WTC11 (cell line): ENCODE data around the gene PEX6. TPM values are rescaled to one million over a fixed set of nuclear protein-coding genes. Genes with fewer than 3 reads are reported as not detected.
A peak's percentile ranks its signal among the peaks of the same experiment; 100 is the strongest.

ENCODE experiments used
- ATAC-seq: fragments of 200-7000 bp; cut with Tn5 transposase; 2 replicates; pipeline ENCODE4 v1.10.0; 2021; ENCODE audit warnings: mild to moderate bottlenecking, moderate library complexity
- CTCF ChIA-PET: fragments of 300-600 bp; sonication (Branson Sonifier 250); formaldehyde crosslinking; loops from one replicate; lab custom pipeline; 2021; ENCODE audit warnings: antibody characterized with exemption; lab: Charles Lee
- POLR2A ChIA-PET: fragments of 350-600 bp; sonication (Branson Sonifier 250); formaldehyde crosslinking; loops from one replicate; lab custom pipeline; 2021; ENCODE audit warnings: antibody characterized with exemption; lab: Charles Lee
- DNase-seq: peaks from one replicate; pipeline ENCODE4 v3.0.0; 2021; ENCODE audit warnings: low spot score
- H3K27ac Mint-ChIP-seq: 2 replicates; pipeline ENCODE4 v1.8.0; 2021; ENCODE audit warnings: mixed read lengths
- H3K27me3 Mint-ChIP-seq: 2 replicates; pipeline ENCODE4 v1.8.0; 2021; ENCODE audit warnings: low read depth, mild to moderate bottlenecking, moderate library complexity, mixed read lengths
- H3K36me3 Mint-ChIP-seq: 2 replicates; pipeline ENCODE4 v1.8.0; 2021; ENCODE audit warnings: mixed read lengths
- H3K4me1 Mint-ChIP-seq: 2 replicates; pipeline ENCODE4 v1.8.0; 2022; ENCODE audit warnings: mixed read lengths
- H3K4me3 Mint-ChIP-seq: 2 replicates; pipeline ENCODE4 v1.8.0; 2021; ENCODE audit warnings: mild to moderate bottlenecking, moderate library complexity, mixed read lengths
- H3K9me3 Mint-ChIP-seq: 2 replicates; pipeline ENCODE4 v1.8.0; 2021; ENCODE audit warnings: mixed read lengths
- ATF1 ChIP-seq: sonication (generic); formaldehyde crosslinking; IDR thresholded peaks from 2 replicates; pipeline ENCODE4 v1.8.1; 2023; ENCODE audit warnings: mild to moderate bottlenecking, moderate library complexity, missing genetic modification reagents
- FOXP1 ChIP-seq: sonication (generic); formaldehyde crosslinking; IDR thresholded peaks from 2 replicates; pipeline ENCODE4 v1.8.0; 2022; ENCODE audit warnings: missing genetic modification reagents, mild to moderate bottlenecking, moderate library complexity, borderline replicate concordance
- NR2C2 ChIP-seq: sonication (generic); formaldehyde crosslinking; IDR thresholded peaks from 2 replicates; pipeline ENCODE4 v1.8.0; 2022; ENCODE audit warnings: mild to moderate bottlenecking, missing genetic modification reagents
- OVOL2 ChIP-seq: fragments of 250-450 bp; sonication (Bioruptor Pico); IDR thresholded peaks from 2 replicates; pipeline ENCODE4 v1.9.0; 2021; ENCODE audit warnings: mild to moderate bottlenecking, borderline replicate concordance
- RELA ChIP-seq: sonication (generic); formaldehyde crosslinking; IDR thresholded peaks from 2 replicates; pipeline ENCODE4 v1.8.1; 2022; ENCODE audit warnings: missing genetic modification reagents, mild to moderate bottlenecking, borderline replicate concordance
- SMAD3 ChIP-seq: sonication (generic); formaldehyde crosslinking; IDR thresholded peaks from 2 replicates; pipeline ENCODE4 v1.8.0; 2022; ENCODE audit warnings: missing genetic modification reagents, mild to moderate bottlenecking, borderline replicate concordance
- SMAD4 ChIP-seq: sonication (generic); formaldehyde crosslinking; IDR thresholded peaks from 2 replicates; pipeline ENCODE4 v1.8.0; 2022; ENCODE audit warnings: mild to moderate bottlenecking, missing genetic modification reagents
- ZBTB21 ChIP-seq: sonication (generic); formaldehyde crosslinking; IDR thresholded peaks from 2 replicates; pipeline ENCODE4 v1.8.1; 2023; ENCODE audit warnings: mild to moderate bottlenecking, missing genetic modification reagents, borderline replicate concordance
- ZNF121 ChIP-seq: sonication (generic); formaldehyde crosslinking; IDR thresholded peaks from 2 replicates; pipeline ENCODE4 v1.8.0; 2023; ENCODE audit warnings: missing genetic modification reagents
- ZNF263 ChIP-seq: sonication (generic); formaldehyde crosslinking; IDR thresholded peaks from 2 replicates; pipeline ENCODE4 v1.8.1; 2022; ENCODE audit warnings: low read depth, mild to moderate bottlenecking, moderate library complexity, missing genetic modification reagents
- ZNF317 ChIP-seq: sonication (generic); formaldehyde crosslinking; IDR thresholded peaks from 2 replicates; pipeline ENCODE4 v1.8.1; 2023; ENCODE audit warnings: low read depth, mild to moderate bottlenecking, moderate library complexity, missing genetic modification reagents, borderline replicate concordance
- total RNA-seq: library from RNA; stranded (reverse); gene quantifications from 3 replicates; pipeline ENCODE4 v1.2.3, GENCODE V29; 2021
- TF ChIP-seq, protein P1 (sequence below): fragments of 200-600 bp; IDR thresholded peaks from 2 replicates; pipeline ENCODE4 v1.8.0; 2022; ENCODE audit warnings: antibody characterized with exemption
- TF ChIP-seq, protein P2 (sequence below): sonication (generic); formaldehyde crosslinking; IDR thresholded peaks from 2 replicates; pipeline ENCODE4 v1.8.1; 2023; ENCODE audit warnings: mild to moderate bottlenecking, missing genetic modification reagents, moderate library complexity
- TF ChIP-seq, protein P3 (sequence below): sonication (generic); formaldehyde crosslinking; IDR thresholded peaks from 2 replicates; pipeline ENCODE4 v1.8.1; 2022; ENCODE audit warnings: mild to moderate bottlenecking, missing genetic modification reagents, moderate library complexity, borderline replicate concordance
- TF ChIP-seq, protein P4 (sequence below): sonication (generic); formaldehyde crosslinking; IDR thresholded peaks from 2 replicates; pipeline ENCODE4 v1.8.1; 2023; ENCODE audit warnings: mild to moderate bottlenecking, missing genetic modification reagents
- TF ChIP-seq, protein P5 (sequence below): sonication (generic); formaldehyde crosslinking; IDR thresholded peaks from 2 replicates; pipeline ENCODE4 v1.8.0; 2023; ENCODE audit warnings: missing genetic modification reagents, mild to moderate bottlenecking, borderline replicate concordance
- TF ChIP-seq, protein P6 (sequence below): fragments of 250-450 bp; sonication (Bioruptor Pico); conservative IDR thresholded peaks from 2 replicates; pipeline ENCODE4 v1.9.0; 2021; ENCODE audit warnings: mild to moderate bottlenecking
- TF ChIP-seq, protein P7 (sequence below): sonication (generic); formaldehyde crosslinking; IDR thresholded peaks from 2 replicates; pipeline ENCODE4 v1.8.0; 2022; ENCODE audit warnings: mild to moderate bottlenecking, missing genetic modification reagents

PEX6 gene
- total RNA-seq, 1 experiment from 2014 or later, result 8.2 TPM

DNA sequence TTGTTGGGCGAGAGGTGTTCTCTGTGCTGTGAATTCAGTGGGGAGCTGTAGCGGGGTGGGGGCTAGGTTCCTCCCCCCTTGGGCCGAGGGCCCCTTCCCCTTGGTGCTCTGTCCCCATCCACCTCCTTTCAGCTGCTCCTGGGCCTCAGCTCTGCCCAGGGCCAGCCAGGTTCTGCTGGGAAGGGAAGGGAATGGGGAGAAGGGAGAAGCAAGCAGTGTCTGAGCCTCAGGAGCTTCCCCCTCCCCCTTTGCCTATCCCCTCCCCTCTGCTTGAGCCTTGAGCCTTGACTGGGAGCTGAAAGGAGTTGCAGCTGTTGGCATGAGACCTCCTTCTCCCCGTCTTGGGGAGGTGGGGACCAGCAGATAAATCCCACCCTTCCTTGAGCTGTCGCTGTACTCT, 41.9 kb upstream of the PEX6 start (continued):
- TF ChIP-seq, protein P1, sequence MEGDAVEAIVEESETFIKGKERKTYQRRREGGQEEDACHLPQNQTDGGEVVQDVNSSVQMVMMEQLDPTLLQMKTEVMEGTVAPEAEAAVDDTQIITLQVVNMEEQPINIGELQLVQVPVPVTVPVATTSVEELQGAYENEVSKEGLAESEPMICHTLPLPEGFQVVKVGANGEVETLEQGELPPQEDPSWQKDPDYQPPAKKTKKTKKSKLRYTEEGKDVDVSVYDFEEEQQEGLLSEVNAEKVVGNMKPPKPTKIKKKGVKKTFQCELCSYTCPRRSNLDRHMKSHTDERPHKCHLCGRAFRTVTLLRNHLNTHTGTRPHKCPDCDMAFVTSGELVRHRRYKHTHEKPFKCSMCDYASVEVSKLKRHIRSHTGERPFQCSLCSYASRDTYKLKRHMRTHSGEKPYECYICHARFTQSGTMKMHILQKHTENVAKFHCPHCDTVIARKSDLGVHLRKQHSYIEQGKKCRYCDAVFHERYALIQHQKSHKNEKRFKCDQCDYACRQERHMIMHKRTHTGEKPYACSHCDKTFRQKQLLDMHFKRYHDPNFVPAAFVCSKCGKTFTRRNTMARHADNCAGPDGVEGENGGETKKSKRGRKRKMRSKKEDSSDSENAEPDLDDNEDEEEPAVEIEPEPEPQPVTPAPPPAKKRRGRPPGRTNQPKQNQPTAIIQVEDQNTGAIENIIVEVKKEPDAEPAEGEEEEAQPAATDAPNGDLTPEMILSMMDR, result no peak
- TF ChIP-seq RELA (no peak), SMAD3 (CRISPR knock-in tag) (no peak), NR2C2 (no peak), ZBTB21 (CRISPR knock-in tag) (no peak), FOXP1 (no peak), ZNF121 (CRISPR knock-in tag) (no peak)
- TF ChIP-seq, protein P2, sequence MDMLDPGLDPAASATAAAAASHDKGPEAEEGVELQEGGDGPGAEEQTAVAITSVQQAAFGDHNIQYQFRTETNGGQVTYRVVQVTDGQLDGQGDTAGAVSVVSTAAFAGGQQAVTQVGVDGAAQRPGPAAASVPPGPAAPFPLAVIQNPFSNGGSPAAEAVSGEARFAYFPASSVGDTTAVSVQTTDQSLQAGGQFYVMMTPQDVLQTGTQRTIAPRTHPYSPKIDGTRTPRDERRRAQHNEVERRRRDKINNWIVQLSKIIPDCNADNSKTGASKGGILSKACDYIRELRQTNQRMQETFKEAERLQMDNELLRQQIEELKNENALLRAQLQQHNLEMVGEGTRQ (CRISPR knock-in tag), result no peak
- TF ChIP-seq, protein P3, sequence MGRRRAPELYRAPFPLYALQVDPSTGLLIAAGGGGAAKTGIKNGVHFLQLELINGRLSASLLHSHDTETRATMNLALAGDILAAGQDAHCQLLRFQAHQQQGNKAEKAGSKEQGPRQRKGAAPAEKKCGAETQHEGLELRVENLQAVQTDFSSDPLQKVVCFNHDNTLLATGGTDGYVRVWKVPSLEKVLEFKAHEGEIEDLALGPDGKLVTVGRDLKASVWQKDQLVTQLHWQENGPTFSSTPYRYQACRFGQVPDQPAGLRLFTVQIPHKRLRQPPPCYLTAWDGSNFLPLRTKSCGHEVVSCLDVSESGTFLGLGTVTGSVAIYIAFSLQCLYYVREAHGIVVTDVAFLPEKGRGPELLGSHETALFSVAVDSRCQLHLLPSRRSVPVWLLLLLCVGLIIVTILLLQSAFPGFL (CRISPR knock-in tag), result no peak
- TF ChIP-seq, protein P4, sequence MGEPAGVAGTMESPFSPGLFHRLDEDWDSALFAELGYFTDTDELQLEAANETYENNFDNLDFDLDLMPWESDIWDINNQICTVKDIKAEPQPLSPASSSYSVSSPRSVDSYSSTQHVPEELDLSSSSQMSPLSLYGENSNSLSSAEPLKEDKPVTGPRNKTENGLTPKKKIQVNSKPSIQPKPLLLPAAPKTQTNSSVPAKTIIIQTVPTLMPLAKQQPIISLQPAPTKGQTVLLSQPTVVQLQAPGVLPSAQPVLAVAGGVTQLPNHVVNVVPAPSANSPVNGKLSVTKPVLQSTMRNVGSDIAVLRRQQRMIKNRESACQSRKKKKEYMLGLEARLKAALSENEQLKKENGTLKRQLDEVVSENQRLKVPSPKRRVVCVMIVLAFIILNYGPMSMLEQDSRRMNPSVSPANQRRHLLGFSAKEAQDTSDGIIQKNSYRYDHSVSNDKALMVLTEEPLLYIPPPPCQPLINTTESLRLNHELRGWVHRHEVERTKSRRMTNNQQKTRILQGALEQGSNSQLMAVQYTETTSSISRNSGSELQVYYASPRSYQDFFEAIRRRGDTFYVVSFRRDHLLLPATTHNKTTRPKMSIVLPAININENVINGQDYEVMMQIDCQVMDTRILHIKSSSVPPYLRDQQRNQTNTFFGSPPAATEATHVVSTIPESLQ, result no peak
- TF ChIP-seq, protein P5, sequence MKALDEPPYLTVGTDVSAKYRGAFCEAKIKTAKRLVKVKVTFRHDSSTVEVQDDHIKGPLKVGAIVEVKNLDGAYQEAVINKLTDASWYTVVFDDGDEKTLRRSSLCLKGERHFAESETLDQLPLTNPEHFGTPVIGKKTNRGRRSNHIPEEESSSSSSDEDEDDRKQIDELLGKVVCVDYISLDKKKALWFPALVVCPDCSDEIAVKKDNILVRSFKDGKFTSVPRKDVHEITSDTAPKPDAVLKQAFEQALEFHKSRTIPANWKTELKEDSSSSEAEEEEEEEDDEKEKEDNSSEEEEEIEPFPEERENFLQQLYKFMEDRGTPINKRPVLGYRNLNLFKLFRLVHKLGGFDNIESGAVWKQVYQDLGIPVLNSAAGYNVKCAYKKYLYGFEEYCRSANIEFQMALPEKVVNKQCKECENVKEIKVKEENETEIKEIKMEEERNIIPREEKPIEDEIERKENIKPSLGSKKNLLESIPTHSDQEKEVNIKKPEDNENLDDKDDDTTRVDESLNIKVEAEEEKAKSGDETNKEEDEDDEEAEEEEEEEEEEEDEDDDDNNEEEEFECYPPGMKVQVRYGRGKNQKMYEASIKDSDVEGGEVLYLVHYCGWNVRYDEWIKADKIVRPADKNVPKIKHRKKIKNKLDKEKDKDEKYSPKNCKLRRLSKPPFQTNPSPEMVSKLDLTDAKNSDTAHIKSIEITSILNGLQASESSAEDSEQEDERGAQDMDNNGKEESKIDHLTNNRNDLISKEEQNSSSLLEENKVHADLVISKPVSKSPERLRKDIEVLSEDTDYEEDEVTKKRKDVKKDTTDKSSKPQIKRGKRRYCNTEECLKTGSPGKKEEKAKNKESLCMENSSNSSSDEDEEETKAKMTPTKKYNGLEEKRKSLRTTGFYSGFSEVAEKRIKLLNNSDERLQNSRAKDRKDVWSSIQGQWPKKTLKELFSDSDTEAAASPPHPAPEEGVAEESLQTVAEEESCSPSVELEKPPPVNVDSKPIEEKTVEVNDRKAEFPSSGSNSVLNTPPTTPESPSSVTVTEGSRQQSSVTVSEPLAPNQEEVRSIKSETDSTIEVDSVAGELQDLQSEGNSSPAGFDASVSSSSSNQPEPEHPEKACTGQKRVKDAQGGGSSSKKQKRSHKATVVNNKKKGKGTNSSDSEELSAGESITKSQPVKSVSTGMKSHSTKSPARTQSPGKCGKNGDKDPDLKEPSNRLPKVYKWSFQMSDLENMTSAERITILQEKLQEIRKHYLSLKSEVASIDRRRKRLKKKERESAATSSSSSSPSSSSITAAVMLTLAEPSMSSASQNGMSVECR (CRISPR knock-in tag), result no peak
- TF ChIP-seq, protein P6, sequence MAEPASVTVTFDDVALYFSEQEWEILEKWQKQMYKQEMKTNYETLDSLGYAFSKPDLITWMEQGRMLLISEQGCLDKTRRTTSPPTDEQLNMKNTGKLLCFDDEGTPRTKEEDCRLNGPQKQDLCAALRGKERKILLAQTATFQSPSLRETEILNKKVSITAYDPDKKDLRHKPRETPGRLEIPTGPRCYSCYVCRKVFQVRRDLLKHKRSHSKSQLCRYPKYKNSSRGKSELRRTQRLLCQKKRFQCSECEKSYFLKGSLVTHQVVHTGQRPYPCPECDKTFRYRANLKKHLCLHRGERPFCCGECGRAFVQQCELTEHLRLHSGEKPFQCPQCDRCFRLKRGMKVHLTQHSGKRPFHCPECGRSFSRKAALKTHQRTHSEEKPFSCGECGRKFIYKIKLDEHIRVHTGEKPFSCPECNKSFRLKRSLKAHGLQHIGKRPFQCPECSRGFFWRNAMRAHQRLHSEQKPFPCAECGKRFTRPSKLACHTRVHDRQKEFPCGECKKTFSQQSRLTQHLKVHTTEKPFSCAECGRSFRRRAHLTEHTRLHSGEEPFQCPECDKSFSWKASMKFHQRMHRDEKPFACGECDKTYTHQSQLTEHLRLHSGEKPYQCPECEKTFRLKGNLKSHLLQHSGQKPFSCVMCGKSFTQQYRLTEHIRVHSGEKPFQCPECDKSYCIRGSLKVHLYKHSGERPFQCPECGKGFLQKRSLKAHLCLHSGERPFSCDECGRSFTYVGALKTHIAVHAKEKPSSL (CRISPR knock-in tag), result no peak

DNA sequence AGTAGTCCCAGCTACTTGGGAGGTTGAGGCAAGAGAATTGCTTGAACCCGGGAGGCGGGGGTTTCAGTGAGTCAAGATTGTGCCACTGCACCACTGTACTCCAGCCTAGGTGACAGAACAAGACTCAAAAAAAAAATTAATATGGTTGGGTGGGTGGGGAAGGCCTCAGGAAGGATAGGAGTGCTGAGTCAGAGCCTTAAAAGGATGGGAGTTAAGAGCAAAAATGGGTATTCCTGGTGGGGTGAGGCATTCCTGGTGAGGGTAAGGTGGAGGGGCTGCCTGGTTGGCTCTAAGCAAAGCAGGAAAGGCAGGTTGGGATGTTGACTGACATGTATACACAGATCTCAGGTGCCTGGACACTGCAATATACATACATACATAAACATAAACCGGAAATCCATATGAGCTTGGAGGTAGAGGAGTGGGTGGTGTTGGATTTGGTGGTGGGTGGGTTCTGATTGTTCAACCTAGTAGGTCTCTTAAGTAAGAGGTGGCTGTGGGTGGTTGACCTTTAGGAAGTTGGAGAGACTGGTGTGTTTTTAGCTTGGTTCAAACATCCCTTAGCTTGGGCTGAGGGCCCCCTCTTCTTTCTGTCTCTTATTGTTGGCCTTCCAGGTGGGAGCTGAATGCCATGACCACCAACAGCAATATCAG, 41.2 kb upstream of the PEX6 start:
- H3K9me3 Mint-ChIP-seq, result no peaks in the 10 kb centered on the region
- DNase-seq (no peak), ATAC-seq (no peak)
- peak overlapping the region; percentile 74 for H3K4me3 Mint-ChIP-seq
- H3K36me3 Mint-ChIP-seq, result peaks cover 37% of the 10 kb centered on the region
- peak overlapping the region; percentile 85 for H3K27ac Mint-ChIP-seq
- H3K4me1 Mint-ChIP-seq, result peaks cover 14% of the 10 kb centered on the region
- POLR2A ChIA-PET, result interaction anchor here (0.7 to 3.1 kb wide), 6 partner anchors 15 to 150 kb away, joined by 3 to 12 read pairs (median 4); partner anchors contain the start of genes CNPY3, CUL7, PPP2R5D and SRF
- no peaks in the 10 kb centered on the region for H3K27me3 Mint-ChIP-seq
- CTCF ChIA-PET, result interaction anchor here (1.1 to 2.9 kb wide), 5 partner anchors 33 to 154 kb away, joined by 3 to 18 read pairs (median 5); partner anchors contain the start of genes CUL7 and GNMT
- TF ChIP-seq ZNF263 (CRISPR knock-in tag) (no peak), OVOL2 (CRISPR knock-in tag) (no peak), ATF1 (CRISPR knock-in tag) (no peak), ZNF121 (CRISPR knock-in tag) (no peak), NR2C2 (no peak), SMAD4 (CRISPR knock-in tag) (no peak), ZNF317 (no peak)
- TF ChIP-seq, protein P7, sequence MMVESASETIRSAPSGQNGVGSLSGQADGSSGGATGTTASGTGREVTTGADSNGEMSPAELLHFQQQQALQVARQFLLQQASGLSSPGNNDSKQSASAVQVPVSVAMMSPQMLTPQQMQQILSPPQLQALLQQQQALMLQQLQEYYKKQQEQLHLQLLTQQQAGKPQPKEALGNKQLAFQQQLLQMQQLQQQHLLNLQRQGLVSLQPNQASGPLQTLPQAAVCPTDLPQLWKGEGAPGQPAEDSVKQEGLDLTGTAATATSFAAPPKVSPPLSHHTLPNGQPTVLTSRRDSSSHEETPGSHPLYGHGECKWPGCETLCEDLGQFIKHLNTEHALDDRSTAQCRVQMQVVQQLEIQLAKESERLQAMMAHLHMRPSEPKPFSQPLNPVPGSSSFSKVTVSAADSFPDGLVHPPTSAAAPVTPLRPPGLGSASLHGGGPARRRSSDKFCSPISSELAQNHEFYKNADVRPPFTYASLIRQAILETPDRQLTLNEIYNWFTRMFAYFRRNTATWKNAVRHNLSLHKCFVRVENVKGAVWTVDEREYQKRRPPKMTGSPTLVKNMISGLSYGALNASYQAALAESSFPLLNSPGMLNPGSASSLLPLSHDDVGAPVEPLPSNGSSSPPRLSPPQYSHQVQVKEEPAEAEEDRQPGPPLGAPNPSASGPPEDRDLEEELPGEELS (CRISPR knock-in tag), result no peak
